ENCODE data around the gene NDUFB10.
"Not testable (repeated sequence)": the region's sequence is repeated elsewhere in the genome, so short reads cannot be mapped to it uniquely, and the experiment has no call there.

NDUFB10 gene

GRCh38 chr16:1917056-1917664 is 42.2 kb upstream of the NDUFB10 start:
- Histone ChIP-seq H3K79me2 (ENCODE audit: control insufficient read depth, insufficient read depth, low read length, unreplicated experiment) (no peaks in the 10 kb centered on the region), H3K27me3 (ENCODE audit: insufficient read depth, low read length) (peaks cover 49% of the 10 kb centered on the region), H3K4me1 (ENCODE audit: control insufficient read depth, insufficient read depth, low read length, unreplicated experiment) (no peaks in the 10 kb centered on the region), H2AFZ (ENCODE audit: low read length, unreplicated experiment) (no peak overlapping the region), H3K27ac (ENCODE audit: low read depth, low read length) (no peak overlapping the region), H3K36me3 (ENCODE audit: insufficient read depth, low read length) (no peaks in the 10 kb centered on the region), H3K4me3 (ENCODE audit: low read depth, low read length) (no peak overlapping the region)

- no peak overlapping the region for H3K27ac ChIP-seq (ENCODE audit: low read depth, low read length)
- no peaks in the 10 kb centered on the region for H3K4me1 ChIP-seq (ENCODE audit: control insufficient read depth, insufficient read depth, low read length, unreplicated experiment)
- no peaks in the 10 kb centered on the region for H3K79me2 ChIP-seq (ENCODE audit: control insufficient read depth, insufficient read depth, low read length, unreplicated experiment)
- no peak overlapping the region for H2AFZ ChIP-seq (ENCODE audit: low read length, unreplicated experiment)
- H3K4me3 ChIP-seq (ENCODE audit: low read depth, low read length), result no peak overlapping the region
- H3K36me3 ChIP-seq (ENCODE audit: insufficient read depth, low read length), result no peaks in the 10 kb centered on the region
- peaks cover 56% of the 10 kb centered on the region for H3K27me3 ChIP-seq (ENCODE audit: insufficient read depth, low read length)
Measured at GRCh38 chr16:1917665-1918350, 41.5 kb upstream of the NDUFB10 start.

- no peak within 1 kb of the TSS for H2AFZ ChIP-seq (ENCODE audit: low read length, unreplicated experiment)
- peak within 1 kb of the TSS; percentile 45; the same call in 1 of the 2 replicates for H3K4me3 ChIP-seq (ENCODE audit: low read depth, low read length)
- H3K36me3 ChIP-seq (ENCODE audit: insufficient read depth, low read length), result no peaks in the 10 kb centered on the region
- H3K27ac ChIP-seq (ENCODE audit: low read depth, low read length), result no peak within 1 kb of the TSS
- peaks cover 60% of the 10 kb centered on the region for H3K27me3 ChIP-seq (ENCODE audit: insufficient read depth, low read length)
- H3K4me1 ChIP-seq (ENCODE audit: control insufficient read depth, insufficient read depth, low read length, unreplicated experiment), result peaks cover 5% of the 10 kb centered on the region
- H3K79me2 ChIP-seq (ENCODE audit: control insufficient read depth, insufficient read depth, low read length, unreplicated experiment), result no peaks in the 10 kb centered on the region
Measured at GRCh38 chr16:1918351-1919326, 40.7 kb upstream of the NDUFB10 start, which contains the start of gene HS3ST6. Gene HS3ST6, minus strand, starts transcription at chr16:1918415. Its CDS starts 92 bp downstream, at chr16:1918323.

- H3K27me3 ChIP-seq (ENCODE audit: insufficient read depth, low read length), result peaks cover 60% of the 10 kb centered on the region
- H3K4me3 ChIP-seq (ENCODE audit: low read depth, low read length), result no peak overlapping the region
- H3K4me1 ChIP-seq (ENCODE audit: control insufficient read depth, insufficient read depth, low read length, unreplicated experiment), result peaks cover 5% of the 10 kb centered on the region
- no peak overlapping the region for H3K27ac ChIP-seq (ENCODE audit: low read depth, low read length)
- no peaks in the 10 kb centered on the region for H3K79me2 ChIP-seq (ENCODE audit: control insufficient read depth, insufficient read depth, low read length, unreplicated experiment)
- no peak overlapping the region for H2AFZ ChIP-seq (ENCODE audit: low read length, unreplicated experiment)
- no peaks in the 10 kb centered on the region for H3K36me3 ChIP-seq (ENCODE audit: insufficient read depth, low read length)
Measured at GRCh38 chr16:1919327-1919998, 39.9 kb upstream of the NDUFB10 start.

- peaks cover 60% of the 10 kb centered on the region for H3K27me3 ChIP-seq (ENCODE audit: insufficient read depth, low read length)
- not testable (repeated sequence) for H3K4me1 ChIP-seq (ENCODE audit: control insufficient read depth, insufficient read depth, low read length, unreplicated experiment); H3K4me3 ChIP-seq (ENCODE audit: low read depth, low read length); H2AFZ ChIP-seq (ENCODE audit: low read length, unreplicated experiment); H3K79me2 ChIP-seq (ENCODE audit: control insufficient read depth, insufficient read depth, low read length, unreplicated experiment); H3K27ac ChIP-seq (ENCODE audit: low read depth, low read length); H3K36me3 ChIP-seq (ENCODE audit: insufficient read depth, low read length)
Measured at GRCh38 chr16:1920122-1920521, 39.2 kb upstream of the NDUFB10 start.

GRCh38 chr16:1920727-1921171 is 38.6 kb upstream of the NDUFB10 start:
- H3K27me3 ChIP-seq (ENCODE audit: insufficient read depth, low read length), result peaks cover 60% of the 10 kb centered on the region
- no peak overlapping the region for H2AFZ ChIP-seq (ENCODE audit: low read length, unreplicated experiment)

GRCh38 chr16:1922357-1922756 is 37.0 kb upstream of the NDUFB10 start:
- no peak overlapping the region for H3K4me3 ChIP-seq (ENCODE audit: low read depth, low read length)
- H3K36me3 ChIP-seq (ENCODE audit: insufficient read depth, low read length), result no peaks in the 10 kb centered on the region
- peaks cover 48% of the 10 kb centered on the region for H3K27me3 ChIP-seq (ENCODE audit: insufficient read depth, low read length)

More at GRCh38 chr16:1920727-1921171, 38.6 kb upstream of the NDUFB10 start:
- Histone ChIP-seq H3K4me3 (ENCODE audit: low read depth, low read length) (no peak overlapping the region), H3K4me1 (ENCODE audit: control insufficient read depth, insufficient read depth, low read length, unreplicated experiment) (peaks cover 5% of the 10 kb centered on the region), H3K36me3 (ENCODE audit: insufficient read depth, low read length) (no peaks in the 10 kb centered on the region), H3K27ac (ENCODE audit: low read depth, low read length) (no peak overlapping the region), H3K79me2 (ENCODE audit: control insufficient read depth, insufficient read depth, low read length, unreplicated experiment) (no peaks in the 10 kb centered on the region)

GRCh38 chr16:1923299-1924034 is 35.9 kb upstream of the NDUFB10 start:
- peaks cover 42% of the 10 kb centered on the region for H3K27me3 ChIP-seq (ENCODE audit: insufficient read depth, low read length)
- no peaks in the 10 kb centered on the region for H3K36me3 ChIP-seq (ENCODE audit: insufficient read depth, low read length)
- no peaks in the 10 kb centered on the region for H3K79me2 ChIP-seq (ENCODE audit: control insufficient read depth, insufficient read depth, low read length, unreplicated experiment)
- H3K4me3 ChIP-seq (ENCODE audit: low read depth, low read length), result no peak overlapping the region
- H3K4me1 ChIP-seq (ENCODE audit: control insufficient read depth, insufficient read depth, low read length, unreplicated experiment), result peaks cover 5% of the 10 kb centered on the region
- no peak overlapping the region for H3K27ac ChIP-seq (ENCODE audit: low read depth, low read length)
- H2AFZ ChIP-seq (ENCODE audit: low read length, unreplicated experiment), result no peak overlapping the region

More at GRCh38 chr16:1922357-1922756, 37.0 kb upstream of the NDUFB10 start:
- H3K4me1 ChIP-seq (ENCODE audit: control insufficient read depth, insufficient read depth, low read length, unreplicated experiment), result peaks cover 5% of the 10 kb centered on the region
- no peak overlapping the region for H3K27ac ChIP-seq (ENCODE audit: low read depth, low read length)
- no peak overlapping the region for H2AFZ ChIP-seq (ENCODE audit: low read length, unreplicated experiment)
- no peaks in the 10 kb centered on the region for H3K79me2 ChIP-seq (ENCODE audit: control insufficient read depth, insufficient read depth, low read length, unreplicated experiment)

- Histone ChIP-seq H2AFZ (ENCODE audit: low read length, unreplicated experiment) (no peak overlapping the region), H3K27me3 (ENCODE audit: insufficient read depth, low read length) (peaks cover 36% of the 10 kb centered on the region), H3K36me3 (ENCODE audit: insufficient read depth, low read length) (no peaks in the 10 kb centered on the region), H3K4me3 (ENCODE audit: low read depth, low read length) (no peak overlapping the region), H3K4me1 (ENCODE audit: control insufficient read depth, insufficient read depth, low read length, unreplicated experiment) (peaks cover 5% of the 10 kb centered on the region), H3K79me2 (ENCODE audit: control insufficient read depth, insufficient read depth, low read length, unreplicated experiment) (no peaks in the 10 kb centered on the region), H3K27ac (ENCODE audit: low read depth, low read length) (no peak overlapping the region)
Measured at GRCh38 chr16:1924095-1924494, 35.2 kb upstream of the NDUFB10 start.
